HG03575 (cell line): ENCODE data around the gene PLD6.
A peak's percentile ranks its signal among the peaks of the same experiment; 100 is the strongest.
"Not testable (repeated sequence)": the region's sequence is repeated elsewhere in the genome, so short reads cannot be mapped to it uniquely, and the experiment has no call there.

Source experiments
- ATAC-seq: cut with Tn5 transposase; IDR thresholded peaks from one replicate; pipeline ENCODE4 v1.9.1; 2021; ENCODE audit not compliant: unreplicated experiment, insufficient number of reproducible peaks, low FRiP score; ENCODE audit errors: extremely low read depth

The PLD6 gene, protein sequence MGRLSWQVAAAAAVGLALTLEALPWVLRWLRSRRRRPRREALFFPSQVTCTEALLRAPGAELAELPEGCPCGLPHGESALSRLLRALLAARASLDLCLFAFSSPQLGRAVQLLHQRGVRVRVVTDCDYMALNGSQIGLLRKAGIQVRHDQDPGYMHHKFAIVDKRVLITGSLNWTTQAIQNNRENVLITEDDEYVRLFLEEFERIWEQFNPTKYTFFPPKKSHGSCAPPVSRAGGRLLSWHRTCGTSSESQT

GRCh38 chr17:17206124-17206912 lies at the start of gene PLD6:
TSS of gene PLD6 (minus strand) at chr17:17206333. CDS start at chr17:17206286, 47 bp downstream.
- ATAC-seq = no peak

DNA sequence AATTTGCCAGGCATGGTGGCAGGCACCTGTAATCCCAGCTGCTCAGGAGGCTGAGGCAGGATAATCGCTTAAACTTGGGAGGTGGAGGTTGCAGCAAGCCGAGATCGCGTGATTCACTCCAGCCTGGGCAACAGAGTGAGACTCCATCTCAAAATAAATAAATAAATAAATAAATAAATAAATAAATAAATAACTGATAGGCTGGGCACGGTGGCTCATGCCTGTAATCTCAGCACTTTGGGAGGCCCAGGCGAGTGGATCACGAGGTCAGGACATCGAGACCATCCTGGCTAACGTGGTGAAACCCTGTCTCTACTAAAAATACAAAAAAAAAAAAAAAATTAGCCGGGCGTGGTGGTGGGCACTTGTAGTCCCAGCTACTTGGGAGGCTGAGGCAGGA lies 49.6 kb upstream of the PLD6 start:
- not testable (repeated sequence) for ATAC-seq

DNA sequence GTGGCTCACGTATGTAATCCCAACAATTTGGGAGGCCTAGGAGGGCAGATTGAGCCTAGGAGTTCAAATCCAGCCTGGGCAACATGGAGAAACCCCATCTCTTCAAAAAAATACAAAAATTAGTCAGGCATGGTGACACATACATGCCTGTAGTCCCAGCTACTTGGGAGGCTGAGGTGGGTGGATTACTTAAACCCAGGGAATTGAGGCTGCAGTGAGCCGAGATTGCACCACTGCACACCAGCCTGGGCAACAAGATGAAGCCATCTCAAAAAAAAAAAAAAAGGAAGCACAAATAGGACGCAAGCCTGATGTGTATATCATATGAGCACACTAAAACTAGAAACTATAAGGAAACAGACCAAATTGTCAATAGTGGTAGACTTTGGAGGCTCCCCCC lies 47.9 kb upstream of the PLD6 start:
- no peak for ATAC-seq

DNA sequence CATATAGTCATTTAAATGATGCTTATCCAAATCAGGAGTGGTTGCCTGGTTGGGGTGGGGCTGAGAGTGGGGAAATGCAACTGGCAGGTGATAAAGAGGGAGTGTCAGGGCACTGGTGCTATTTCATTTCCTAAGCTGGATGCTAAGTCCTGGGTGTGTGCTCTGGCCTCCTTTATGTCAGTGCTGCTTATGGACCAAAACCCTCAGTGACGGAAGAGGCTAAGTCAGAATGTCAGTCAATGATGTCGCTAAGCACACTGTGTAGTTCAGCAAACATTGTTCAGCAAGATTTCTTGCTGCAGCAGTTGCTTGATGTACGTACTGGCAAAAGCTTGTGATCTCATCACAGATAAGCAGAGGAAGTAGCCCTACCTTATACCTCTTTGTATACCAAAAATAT lies 47.3 kb upstream of the PLD6 start:
- no peak for ATAC-seq

DNA sequence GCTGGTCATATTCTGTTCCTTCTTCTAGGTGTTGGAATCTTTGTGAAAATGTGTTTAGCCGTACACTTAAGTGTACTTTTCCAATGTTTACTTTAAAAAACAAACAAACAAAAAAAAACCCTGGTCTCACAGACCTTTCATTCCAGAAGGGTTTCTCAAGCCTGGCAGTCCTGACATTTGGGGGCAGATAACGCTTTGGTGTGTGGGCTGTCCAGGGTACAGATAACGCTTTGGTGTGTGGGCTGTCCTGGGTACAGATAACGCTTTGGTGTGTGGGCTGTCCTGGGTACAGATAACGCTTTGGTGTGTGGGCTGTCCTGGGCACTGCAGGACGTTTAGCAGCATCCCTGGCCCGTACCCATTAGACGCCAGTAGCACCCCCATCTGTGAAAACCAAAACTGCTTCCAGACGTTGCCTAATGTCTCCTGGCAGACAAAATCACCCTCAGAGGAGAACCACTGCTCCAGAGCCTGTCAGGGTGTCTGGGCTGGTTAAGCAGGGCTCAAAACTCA lies 46.1 kb upstream of the PLD6 start:
- ATAC-seq = no peak

DNA sequence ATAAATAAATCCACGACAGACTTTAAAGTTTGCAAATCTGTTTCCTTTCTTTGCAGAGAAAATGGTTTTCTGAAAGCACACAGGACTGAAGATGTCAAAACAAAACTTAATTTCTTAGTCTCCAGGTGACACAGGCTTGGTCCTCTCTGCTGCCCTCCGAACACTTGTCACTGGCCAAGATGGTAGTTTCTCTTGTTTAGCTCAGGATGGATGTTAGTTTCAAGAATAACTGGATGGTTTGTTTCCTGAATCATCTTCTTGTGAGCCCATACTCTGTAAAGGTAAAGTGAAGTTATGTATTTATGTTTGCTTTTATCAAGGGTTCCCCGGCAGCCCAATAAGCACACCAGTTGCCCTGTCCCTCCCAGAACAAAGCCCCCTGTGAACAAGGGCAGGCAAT lies 40.7 kb upstream of the PLD6 start:
- no peak for ATAC-seq

GRCh38 chr17:17243163-17243562 lies 37.0 kb upstream of the PLD6 start:
- ATAC-seq = no peak

- no peak for ATAC-seq
These were observed 36.1 kb upstream of the PLD6 start for GRCh38 chr17:17242246-17242645.

- ATAC-seq = no peak
These were observed 35.5 kb upstream of the PLD6 start for GRCh38 chr17:17241656-17242055.

- ATAC-seq = no peak
These were observed 33.7 kb upstream of the PLD6 start for GRCh38 chr17:17239832-17240231.

GRCh38 chr17:17237026-17237799 lies 31.1 kb upstream of the PLD6 start, which contains the start of gene FLCN:
TSS of gene FLCN (minus strand) at chr17:17237168. CDS start at chr17:17228137, 9,031 bp downstream.
- peak; percentile 58 for ATAC-seq

DNA sequence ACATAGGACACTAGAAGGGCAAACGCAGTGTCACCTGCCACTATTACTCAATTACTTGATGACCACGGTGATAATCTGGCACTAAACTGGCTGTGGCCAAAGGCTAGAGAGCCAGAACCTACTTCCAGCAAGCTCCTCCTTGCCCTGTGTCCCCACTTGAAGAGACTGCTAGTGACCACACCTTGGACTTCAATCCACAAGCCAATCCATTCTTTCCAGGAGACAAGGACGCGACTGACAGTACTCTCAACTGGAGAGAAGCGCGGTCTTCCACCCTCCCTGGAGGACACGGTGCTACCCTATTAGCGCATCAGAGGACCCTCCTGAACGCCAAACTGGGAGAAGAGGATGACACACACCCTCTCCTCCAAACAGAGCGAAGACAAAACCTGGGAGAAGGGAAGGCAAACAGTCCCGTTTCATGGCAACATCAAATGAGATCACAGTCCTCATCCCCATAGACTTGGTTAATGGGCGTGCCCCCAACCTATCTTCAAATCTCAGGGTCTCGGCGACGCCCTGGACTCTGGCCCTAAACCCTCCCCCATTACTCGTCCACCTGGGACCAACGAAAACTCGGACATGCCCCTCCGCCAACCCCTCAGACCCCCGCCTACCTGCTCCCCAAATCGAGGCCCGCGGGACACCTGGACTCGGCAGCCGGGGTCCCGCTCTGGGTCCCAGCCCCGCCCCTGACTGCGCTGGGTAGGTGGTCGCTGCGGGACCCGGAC lies 30.3 kb upstream of the PLD6 start:
- no peak for ATAC-seq

- ATAC-seq = no peak
These were observed 29.4 kb upstream of the PLD6 start for GRCh38 chr17:17235212-17236174.

- ATAC-seq = no peak
These were observed 26.1 kb upstream of the PLD6 start for GRCh38 chr17:17232303-17232621.

DNA sequence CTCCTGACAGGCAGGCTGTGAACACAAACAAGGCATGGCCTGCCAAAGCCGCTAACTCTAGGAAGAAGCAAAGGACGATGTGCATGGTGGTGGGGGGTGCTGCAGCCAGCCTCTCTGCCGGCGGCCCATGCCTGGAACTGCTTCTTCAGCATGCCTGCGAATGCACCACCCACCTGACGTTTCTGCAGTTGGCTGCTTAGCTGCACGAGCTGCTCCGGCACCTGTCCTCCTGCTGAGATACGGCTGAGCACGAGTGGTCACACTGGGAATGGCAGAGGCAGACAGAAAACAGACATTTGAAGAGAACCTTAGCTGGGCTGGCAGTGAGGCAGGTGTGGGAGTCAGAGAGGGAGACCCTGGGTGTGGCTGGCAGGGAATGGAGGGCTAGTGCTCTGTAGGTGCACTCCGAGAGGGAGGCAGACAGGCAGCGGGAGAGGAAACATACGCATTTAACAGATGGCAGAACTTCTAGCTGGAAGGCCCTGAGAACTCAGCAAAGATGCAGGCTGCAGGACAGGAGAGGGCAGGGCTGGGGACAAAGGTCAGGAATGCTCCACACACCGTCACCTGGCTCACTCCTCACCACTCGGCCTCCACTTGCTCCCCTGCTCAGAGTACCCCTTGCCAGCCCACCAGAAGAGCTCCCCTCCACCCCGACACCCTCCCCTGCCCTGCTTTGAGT lies 25.6 kb upstream of the PLD6 start:
- no peak for ATAC-seq

GRCh38 chr17:17229416-17230384 lies 23.6 kb upstream of the PLD6 start:
- ATAC-seq = no peak
